Lower lobe of right lung (tissue), 2 donors: ENCODE measurements around the gene MYL4. TPM values are rescaled to one million over a fixed set of nuclear protein-coding genes. Genes with fewer than 3 reads are reported as not detected.
A peak's percentile ranks its signal among the peaks of the same experiment; 100 is the strongest.

Source experiments
- ATAC-seq, 2 donors: fragments of 200-7000 bp; cut with Tn5 transposase; one replicate each; pipeline ENCODE4 v1.9.1; 2020 to 2022; ENCODE audit warnings: mild to moderate bottlenecking in 2 of 2, moderate library complexity in 2 of 2
- DNase-seq: peaks from one replicate; pipeline ENCODE4 v3.0.0-alpha.2; 2020
- H3K27ac ChIP-seq: fragments of 200-600 bp; one replicate; pipeline ENCODE4 v1.8.0; 2022
- H3K27me3 ChIP-seq: fragments of 200-600 bp; one replicate; pipeline ENCODE4 v1.8.0; 2022; ENCODE audit warnings: low read depth
- H3K36me3 ChIP-seq: fragments of 200-600 bp; one replicate; pipeline ENCODE4 v1.8.0; 2022; ENCODE audit warnings: mild to moderate bottlenecking
- H3K4me1 ChIP-seq: fragments of 200-600 bp; one replicate; pipeline ENCODE4 v1.8.0; 2022
- H3K4me3 ChIP-seq: fragments of 200-600 bp; one replicate; pipeline ENCODE4 v1.8.0; 2022; ENCODE audit warnings: mild to moderate bottlenecking
- H3K9me3 ChIP-seq: fragments of 200-600 bp; one replicate; pipeline ENCODE4 v1.8.0; 2022
- CTCF ChIP-seq: fragments of 200-600 bp; IDR thresholded peaks from one replicate; pipeline ENCODE4 v1.8.0; 2022; ENCODE audit warnings: antibody characterized with exemption, mild to moderate bottlenecking
- intact Hi-C: fragments of 100-400 bp; cut with DNase I; formaldehyde crosslinking; loops from one replicate; pipeline ENCODE4 v1.11.0; 2022
- total RNA-seq: library from RNA; stranded (reverse); fragmentation: NEBNext Ultra II Directional; extraction: Animal tissue kit (Norgen Biotek cat#: 25700); gene quantifications from one replicate; pipeline ENCODE4 v1.2.1, GENCODE V29; 2021
- donor health status: DM: no; HTN: yes; CAD: no; lungs with severe emphysema.

The MYL4 gene
- total RNA-seq, 1 donor from 2014 or later: 3.0 TPM

- Histone ChIP-seq H3K4me1 (peaks cover 12% of the 10 kb centered on the region), H3K27me3 (no peaks in the 10 kb centered on the region), H3K27ac (peak overlapping the region; percentile 32), H3K9me3 (no peaks in the 10 kb centered on the region), H3K36me3 (no peaks in the 10 kb centered on the region), H3K4me3 (no peak overlapping the region)
- ATAC-seq: peak; percentile 49 to 62
- intact Hi-C loops: no loop called here
- DNase-seq: no peak
- TF ChIP-seq CTCF: no peak
Measured at GRCh38 chr17:47199627-47200324, 9.4 kb upstream of the MYL4 start.

GRCh38 chr17:47200325-47200664 lies 8.9 kb upstream of the MYL4 start:
- intact Hi-C loops: no loop called here
- H3K27ac ChIP-seq: peak overlapping the region; percentile 32

DNA sequence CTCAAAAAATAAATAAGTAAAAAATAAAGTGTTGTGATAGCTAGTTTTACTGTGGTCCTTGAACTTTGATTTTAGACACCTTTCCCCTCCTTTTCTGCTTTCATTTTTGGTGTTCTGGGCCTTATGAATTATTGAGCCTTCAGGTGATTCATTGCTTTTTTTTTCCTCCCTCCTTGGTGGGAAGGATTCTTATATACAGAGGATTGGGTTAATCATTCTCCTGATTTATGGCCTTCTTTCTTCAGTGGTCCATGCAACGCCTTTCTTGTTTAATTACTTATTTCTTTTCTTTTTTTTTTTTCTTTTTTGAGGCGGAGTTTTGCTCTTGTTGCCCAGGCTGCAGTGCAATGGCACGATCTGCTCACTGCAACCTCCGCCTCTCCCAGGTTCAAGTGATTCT lies 8.0 kb upstream of the MYL4 start:
- no peak for DNase-seq
- peaks cover 26% of the 10 kb centered on the region for H3K4me1 ChIP-seq
- H3K36me3 ChIP-seq: no peaks in the 10 kb centered on the region
- H3K4me3 ChIP-seq: no peak overlapping the region
- H3K9me3 ChIP-seq: no peaks in the 10 kb centered on the region
- H3K27me3 ChIP-seq: no peaks in the 10 kb centered on the region
- H3K27ac ChIP-seq: peak overlapping the region; percentile 32
- ATAC-seq: no peak
- no peak for TF ChIP-seq CTCF
- intact Hi-C loops: no loop called here

More at GRCh38 chr17:47200325-47200664, 8.9 kb upstream of the MYL4 start:
- H3K36me3 ChIP-seq: no peaks in the 10 kb centered on the region
- no peaks in the 10 kb centered on the region for H3K9me3 ChIP-seq
- peaks cover 17% of the 10 kb centered on the region for H3K4me1 ChIP-seq
- H3K27me3 ChIP-seq: no peaks in the 10 kb centered on the region
- peak in 1 of 2 donors; percentile 33 for ATAC-seq
- no peak for DNase-seq
- no peak for TF ChIP-seq CTCF
- no peak overlapping the region for H3K4me3 ChIP-seq

GRCh38 chr17:47203984-47204721 lies 5.0 kb upstream of the MYL4 start:
- H3K4me3 ChIP-seq: no peak overlapping the region
- no peak for DNase-seq
- peak overlapping the region; percentile 80 for H3K27ac ChIP-seq
- H3K36me3 ChIP-seq: no peaks in the 10 kb centered on the region
- H3K27me3 ChIP-seq: no peaks in the 10 kb centered on the region
- peaks cover 26% of the 10 kb centered on the region for H3K4me1 ChIP-seq
- no peak for TF ChIP-seq CTCF
- intact Hi-C loops: no loop called here
- H3K9me3 ChIP-seq: no peaks in the 10 kb centered on the region
- no peak for ATAC-seq

DNA sequence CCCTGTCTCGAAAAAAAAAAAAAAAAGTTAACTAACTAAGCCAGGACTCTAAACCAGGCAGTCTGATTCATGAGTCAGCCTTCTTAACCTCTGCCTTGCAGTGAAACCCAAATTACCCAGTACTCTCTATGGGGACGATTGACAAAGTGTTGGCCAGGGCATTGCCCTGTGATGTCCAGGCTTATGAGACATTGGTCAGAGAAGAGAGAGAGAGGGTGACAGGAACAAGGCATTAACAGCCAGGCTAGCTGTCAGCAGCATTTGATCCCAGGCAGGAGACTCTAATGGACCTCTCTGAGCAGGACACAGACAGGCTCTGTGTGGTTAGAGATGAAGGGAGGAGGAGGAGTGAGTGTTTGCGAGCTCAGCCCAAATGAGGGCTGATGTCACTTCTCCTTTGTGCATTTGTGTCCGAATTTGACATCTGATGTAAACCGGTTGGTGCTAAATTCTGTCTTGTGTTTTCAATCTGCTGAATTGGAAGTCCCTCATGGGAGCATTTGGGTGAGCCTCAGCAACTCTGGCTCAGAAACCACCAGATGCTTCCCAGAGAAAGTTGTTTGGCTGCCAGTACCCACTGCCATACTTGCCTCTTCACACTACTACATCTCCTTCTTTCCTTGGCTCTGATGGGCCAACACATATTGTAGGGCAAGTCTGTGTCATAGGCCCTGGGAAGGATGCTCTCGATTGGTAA lies 4.3 kb upstream of the MYL4 start:
- H3K4me1 ChIP-seq: peaks cover 26% of the 10 kb centered on the region

More for the DNA sequence above, 4.3 kb upstream of the MYL4 start:
- H3K4me3 ChIP-seq: peak overlapping the region; percentile 10
- no peaks in the 10 kb centered on the region for H3K9me3 ChIP-seq
- H3K27ac ChIP-seq: peak overlapping the region; percentile 80
- H3K36me3 ChIP-seq: no peaks in the 10 kb centered on the region
- ATAC-seq (peak; percentile 56 to 61), DNase-seq (no peak)
- H3K27me3 ChIP-seq: no peaks in the 10 kb centered on the region
- intact Hi-C loops: no loop called here
- TF ChIP-seq CTCF: no peak
